ENCODE results near the gene BRAF.
"Not testable (repeated sequence)": the region's sequence is repeated elsewhere in the genome, so short reads cannot be mapped to it uniquely, and the experiment has no call there.

The BRAF gene

DNA sequence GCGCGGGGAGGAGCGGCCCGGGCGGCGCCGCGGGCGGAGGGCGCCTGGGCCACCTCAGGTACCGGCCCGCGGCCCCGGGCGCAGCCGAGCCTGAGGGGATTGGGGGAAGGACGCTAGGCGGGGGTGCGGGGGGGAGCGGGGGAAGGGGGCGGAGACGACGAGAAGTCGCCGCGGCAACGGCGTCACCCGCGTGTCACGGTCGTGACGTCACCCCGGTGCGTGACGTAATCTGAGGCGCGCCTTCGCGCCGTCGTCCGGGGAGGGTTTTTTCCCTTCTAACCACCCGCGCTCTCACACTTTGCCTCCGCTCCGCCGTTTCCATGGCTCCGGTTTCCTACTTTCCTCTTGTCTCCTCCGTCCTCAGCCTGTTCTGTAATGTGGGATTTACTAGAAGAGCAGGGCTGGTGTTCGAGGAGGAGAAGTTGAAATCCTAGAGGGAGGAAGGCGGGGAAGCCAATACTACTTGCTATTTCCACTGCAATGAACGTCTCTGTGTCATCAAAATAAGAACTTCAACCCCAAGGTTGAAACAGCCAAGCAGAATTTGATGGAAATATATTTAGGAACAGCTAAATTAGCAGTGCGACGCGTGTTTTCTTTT is at the start of gene BRAF:
Gene BRAF, minus strand, starts transcription at position 109 of the 601 bp plus-strand sequence. CDS start 226 bp downstream, outside the sequence.
- peak; percentile 92 for DNase-seq

GRCh38 chr7:140972876-140973829 is 48.4 kb upstream of the BRAF start:
- DNase-seq, result no peak

- no peak for DNase-seq
These were observed 47.6 kb upstream of the BRAF start for GRCh38 chr7:140972344-140972743.

- no peak for DNase-seq
These were observed 42.7 kb upstream of the BRAF start for GRCh38 chr7:140967438-140967837.

DNA sequence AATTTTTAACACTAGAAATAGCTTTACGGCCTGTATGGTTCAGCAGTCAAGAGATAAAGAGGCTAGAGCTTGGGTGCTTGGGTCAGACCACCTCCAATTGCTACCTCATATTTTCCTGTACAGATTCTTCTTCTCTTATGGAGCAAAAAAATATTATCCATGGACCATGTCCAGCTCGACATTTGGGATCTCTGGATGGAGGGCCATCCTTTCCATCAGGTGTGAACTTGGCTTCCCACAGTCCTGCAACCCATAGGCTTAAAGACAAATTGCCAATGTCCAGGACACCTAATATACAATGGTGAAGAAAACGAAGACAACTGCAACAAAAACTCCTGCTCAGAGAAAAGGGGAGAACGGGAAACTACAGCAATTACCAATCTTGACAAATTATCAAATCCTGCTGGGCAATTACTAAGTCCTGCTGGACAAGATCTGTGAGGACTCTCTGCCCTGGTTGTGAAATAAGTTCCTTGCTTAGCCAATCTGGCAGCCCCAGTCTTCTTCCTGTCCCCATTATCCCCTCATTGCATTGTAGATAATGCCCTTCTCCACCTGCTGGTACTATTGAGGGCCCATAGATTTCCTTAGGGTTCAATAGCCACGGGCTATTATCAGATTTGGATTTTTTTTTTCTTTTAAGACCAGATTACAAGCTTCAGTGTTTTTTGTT is 42.0 kb upstream of the BRAF start:
- DNase-seq, result no peak

DNA sequence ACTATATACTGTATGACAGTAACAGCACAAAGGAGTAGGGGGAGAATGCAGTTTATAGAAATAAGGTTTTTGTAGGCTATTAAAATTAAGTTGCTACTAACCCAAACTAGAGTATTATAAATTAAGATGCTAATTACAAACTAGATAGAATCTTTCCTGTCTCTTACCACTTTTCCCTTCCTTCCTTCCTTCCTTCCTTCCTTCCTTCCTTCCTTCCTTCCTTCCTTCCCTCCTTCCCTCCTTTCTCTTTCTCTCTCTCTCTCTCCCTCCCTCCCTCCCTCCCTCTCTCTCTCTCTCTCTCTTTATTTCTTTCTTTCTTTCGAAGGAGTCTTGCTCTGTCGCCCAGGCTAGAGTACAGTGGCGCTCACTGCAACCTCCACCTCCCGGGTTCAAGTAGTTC is 36.4 kb upstream of the BRAF start:
- DNase-seq, result no peak

DNA sequence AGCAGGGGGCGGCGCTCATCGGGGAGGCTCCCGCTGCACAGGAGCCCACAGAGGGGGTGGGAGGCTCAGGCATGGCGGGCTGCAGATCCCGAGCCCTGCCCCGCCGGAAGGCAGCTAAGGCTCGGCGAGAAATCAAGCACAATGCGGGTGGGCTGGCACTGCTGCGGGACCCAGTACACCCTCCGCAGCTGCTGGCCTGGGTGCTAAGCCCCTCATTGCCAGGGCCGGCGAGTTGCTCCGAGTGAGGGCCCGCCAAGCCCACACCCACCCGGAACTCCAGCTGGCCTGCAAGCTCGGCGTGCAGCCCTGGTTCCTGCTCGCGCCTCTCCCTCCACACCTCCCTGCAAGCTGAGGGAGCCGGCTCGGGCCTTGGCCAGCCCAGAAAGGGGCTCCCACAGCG is 32.3 kb upstream of the BRAF start:
- DNase-seq, result not testable (repeated sequence)

- DNase-seq, result no peak
These were observed 21.2 kb upstream of the BRAF start for GRCh38 chr7:140945940-140946339.

DNA sequence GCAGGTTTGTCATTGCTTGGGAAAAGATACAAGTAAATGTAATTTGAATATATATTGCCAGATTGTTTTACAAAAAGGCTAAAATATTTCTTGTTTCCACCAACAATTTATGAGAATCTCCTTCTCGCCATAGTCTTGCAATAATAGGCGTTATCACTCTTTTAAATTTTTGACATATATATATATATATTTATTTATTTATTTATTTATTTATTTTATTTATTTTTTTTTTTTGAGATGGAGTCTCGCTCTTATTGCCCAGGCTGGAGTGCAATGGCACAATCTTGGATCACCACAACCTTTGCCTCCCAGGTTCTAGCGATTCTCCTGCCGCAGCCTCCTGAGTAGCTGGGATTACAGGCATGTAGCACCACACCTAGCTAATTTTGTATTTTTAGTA is 17.5 kb upstream of the BRAF start:
- not testable (repeated sequence) for DNase-seq

DNA sequence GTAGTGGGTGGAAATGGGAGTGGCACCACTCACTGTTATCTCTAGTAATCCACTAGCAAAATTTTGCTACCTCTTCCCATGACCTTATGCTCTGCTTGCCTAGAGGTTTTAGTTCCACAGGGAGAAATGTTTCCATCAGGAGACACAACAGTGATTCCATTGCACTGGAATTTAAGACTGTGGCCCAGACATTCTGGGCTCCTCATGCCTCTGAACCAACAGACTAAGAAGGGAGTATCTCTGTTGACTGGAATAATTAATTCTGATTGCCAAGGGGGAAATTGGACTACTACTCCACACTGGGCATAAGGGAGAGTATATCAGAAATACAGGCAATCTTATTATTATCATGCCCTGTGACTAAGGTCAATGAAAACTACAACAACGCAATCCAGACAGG is 16.2 kb upstream of the BRAF start:
- DNase-seq, result no peak

DNA sequence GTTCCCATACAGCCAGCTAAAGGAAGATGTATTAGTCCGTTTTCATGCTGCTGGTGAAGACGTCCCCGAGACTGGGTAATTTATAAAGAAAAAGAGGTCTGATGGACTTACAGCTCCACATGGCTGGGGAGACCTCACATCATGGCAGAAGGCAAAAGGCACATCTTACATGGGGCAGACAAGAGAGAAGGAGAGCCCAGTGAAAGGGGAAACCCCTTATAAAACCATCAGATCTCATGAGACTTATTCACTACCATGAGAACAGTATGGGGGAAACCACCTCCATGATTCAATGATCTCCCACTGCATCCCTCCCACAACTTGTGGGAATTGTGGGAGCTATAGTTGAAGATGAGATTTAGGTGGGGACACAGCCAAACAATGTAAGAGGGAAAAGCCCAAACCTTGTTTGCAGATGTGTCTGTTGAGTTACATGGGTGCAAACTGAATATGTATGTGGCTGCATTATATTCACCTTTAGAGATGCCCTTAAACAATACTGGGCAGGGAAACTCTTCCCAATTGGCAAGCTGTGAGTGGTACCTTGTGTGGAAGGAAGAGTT is 13.1 kb upstream of the BRAF start:
- no peak for DNase-seq

DNA sequence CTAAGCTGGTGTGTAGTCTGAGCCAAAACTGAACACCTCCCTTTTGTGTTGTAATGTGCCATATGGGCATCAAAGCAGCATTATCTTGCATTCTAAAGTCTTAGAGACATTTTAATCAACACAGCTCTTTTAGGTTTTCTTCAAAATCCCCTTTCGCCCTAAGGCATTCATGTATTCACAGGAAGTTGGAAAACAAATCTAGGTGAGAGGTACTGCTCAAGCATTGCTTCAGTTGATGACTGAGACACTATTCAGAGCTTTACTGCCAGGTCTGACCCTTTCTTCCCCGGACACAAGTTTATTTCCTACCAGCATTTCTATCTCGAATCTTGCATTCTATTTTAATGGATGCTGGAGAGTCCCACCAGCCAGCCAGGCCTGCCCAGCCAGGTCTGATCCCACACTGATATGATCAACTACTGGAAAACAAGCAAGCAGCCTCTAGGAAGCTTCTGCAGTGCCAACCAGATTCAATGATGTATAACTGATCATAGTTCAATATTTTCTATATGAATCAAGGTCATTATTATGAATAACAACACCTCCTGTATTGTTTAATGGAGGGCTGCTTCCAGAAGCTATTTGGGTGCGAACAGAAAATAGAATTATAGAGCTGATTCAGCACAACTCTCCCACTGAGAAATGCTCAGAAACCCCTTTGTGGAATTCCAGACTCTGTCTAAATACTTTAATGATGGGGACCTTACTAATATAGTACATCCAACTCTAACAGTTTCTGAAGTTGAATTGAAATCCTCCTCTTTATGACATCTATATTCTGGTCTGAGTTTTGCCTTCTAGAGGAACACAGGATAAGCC is 4.0 kb upstream of the BRAF start:
- no peak for DNase-seq

DNA sequence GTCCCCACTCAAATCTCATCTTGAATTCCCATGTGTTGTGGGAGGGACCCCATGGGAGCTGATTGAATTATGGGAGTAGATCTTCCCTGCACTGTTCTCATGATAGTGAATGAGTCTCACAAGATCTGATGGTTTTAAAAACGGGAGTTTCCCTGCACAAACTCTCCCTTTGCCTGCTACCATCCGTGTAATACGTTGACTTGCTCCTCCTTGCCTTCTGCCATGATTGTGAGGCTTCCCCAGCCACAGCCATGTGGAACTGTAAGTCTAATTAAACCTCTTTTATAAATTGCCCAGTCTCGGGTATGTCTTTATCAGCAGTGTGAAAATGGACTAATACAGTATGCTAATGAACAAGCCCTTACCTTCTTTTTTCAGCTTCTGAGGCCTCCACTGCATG is 3.2 kb upstream of the BRAF start:
- not testable (repeated sequence) for DNase-seq

DNA sequence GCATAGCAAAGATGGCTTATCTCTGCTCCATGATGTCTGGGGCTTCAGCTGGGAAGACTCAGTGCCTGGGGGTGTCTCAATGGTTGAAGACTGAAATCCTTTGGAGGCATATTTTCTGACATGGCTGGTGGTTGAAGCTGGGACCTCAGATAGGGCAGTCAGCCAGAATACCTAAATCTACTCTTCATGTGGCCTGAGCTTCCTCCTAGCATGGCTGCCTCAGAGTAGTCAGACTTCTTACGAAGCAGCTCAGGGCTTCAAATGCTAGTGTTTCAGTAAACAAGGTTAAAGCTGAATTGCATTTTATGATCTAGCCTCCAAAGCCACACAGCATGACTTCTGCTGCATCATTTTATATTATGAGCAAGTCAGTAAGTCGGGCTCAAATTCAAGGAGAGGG is 2.6 kb upstream of the BRAF start:
- no peak for DNase-seq

GRCh38 chr7:140926021-140926817 is 1.5 kb upstream of the BRAF start:
- DNase-seq, result no peak

- DNase-seq, result peak; percentile 64
These were observed 509 bp downstream of the BRAF start for GRCh38 chr7:140924019-140924820.

- DNase-seq, result no peak
These were observed 1.2 kb downstream of the BRAF start for GRCh38 chr7:140923358-140924006.

DNA sequence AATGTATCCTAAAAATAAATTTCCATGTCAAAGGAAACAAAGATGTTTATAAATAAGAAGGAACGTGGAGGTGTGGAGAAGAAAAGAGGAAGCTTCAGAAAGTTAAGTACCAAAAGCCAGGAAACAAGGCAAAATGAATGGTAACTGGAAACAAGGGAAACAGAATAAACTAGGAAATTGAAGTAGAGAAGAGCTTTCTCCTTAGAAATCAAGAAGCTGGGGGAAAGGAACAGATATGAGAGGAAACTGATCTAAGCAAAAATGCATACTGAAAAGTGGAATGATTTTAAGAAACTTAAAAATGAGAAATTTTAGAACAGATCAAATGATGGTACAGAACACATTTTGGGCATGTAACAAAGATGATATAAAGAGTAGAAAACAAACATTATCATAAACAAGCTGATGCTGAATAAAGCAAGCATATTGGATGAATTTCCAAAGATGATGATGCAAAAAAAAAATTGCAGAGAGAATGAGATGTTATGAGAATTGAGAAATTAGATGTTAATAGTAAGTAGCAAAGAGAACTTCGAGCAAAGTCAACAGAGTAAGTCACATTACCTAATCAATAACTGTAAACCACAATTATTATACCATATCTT is 1.9 kb downstream of the BRAF start:
- DNase-seq, result no peak

GRCh38 chr7:140920745-140921144 is 4.0 kb downstream of the BRAF start:
- no peak for DNase-seq

DNA sequence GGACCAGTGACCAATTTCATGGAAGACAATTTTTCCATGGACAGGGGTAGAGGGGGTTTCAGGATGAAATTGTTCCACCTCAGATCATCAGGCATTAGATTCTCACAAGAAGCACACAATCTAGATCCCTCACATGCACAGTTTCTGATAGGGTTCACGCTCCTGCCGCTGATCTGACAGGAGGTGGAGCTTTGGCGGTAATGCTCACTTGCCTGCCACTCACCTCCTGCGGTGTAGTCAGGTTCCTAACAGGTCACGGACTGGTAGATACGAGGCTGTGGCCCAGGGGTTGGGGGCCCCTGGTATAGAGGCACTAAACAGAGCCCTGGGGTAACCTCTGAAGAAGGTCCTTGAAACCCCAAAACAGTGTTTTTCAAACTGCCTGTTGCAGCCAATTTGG is 6.5 kb downstream of the BRAF start:
- DNase-seq, result no peak

Data from stimulated activated CD4-positive, alpha-beta T cell treated with anti-CD3 and anti-CD28 coated beads, Interleukin-1b, Interleukin-23, amount 100 ng/mL, for 48 hours (primary cell).